Smooth muscle cell (in vitro differentiated cells): ENCODE results near the gene CMIP. TPM values are rescaled to one million over a fixed set of nuclear protein-coding genes. Genes with fewer than 3 reads are reported as not detected.

Experiments used
- DNase-seq: peaks from one replicate; lab custom pipeline; 2025; ENCODE audit not compliant: unreplicated experiment; lab: John Stamatoyannopoulos, UW
- H2AFZ ChIP-seq: fragments of 200-600 bp; sonication (generic); 2 replicates; pipeline ENCODE4 v1.6.0; 2016; ENCODE audit warnings: antibody characterized with exemption, low read depth, mild to moderate bottlenecking
- H3F3A ChIP-seq: fragments of 200-600 bp; sonication (generic); 2 replicates; pipeline ENCODE4 v1.6.0; 2017; ENCODE audit warnings: antibody characterized with exemption, low read depth
- H3K27ac ChIP-seq: fragments of 200-600 bp; sonication (generic); 2 replicates; pipeline ENCODE4 v1.5.1; 2016; ENCODE audit warnings: low read depth, mild to moderate bottlenecking
- H3K27me3 ChIP-seq: fragments of 200-600 bp; sonication (generic); 2 replicates; pipeline ENCODE4 v1.6.1; 2016; ENCODE audit warnings: low read depth, mild to moderate bottlenecking
- H3K36me3 ChIP-seq: fragments of 200-600 bp; sonication (generic); 2 replicates; pipeline ENCODE4 v1.5.1; 2016; ENCODE audit warnings: low read depth
- H3K4me1 ChIP-seq: fragments of 200-600 bp; sonication (generic); 2 replicates; pipeline ENCODE4 v1.5.1; 2016; ENCODE audit warnings: low read depth
- H3K4me2 ChIP-seq: fragments of 200-600 bp; sonication (generic); 2 replicates; pipeline ENCODE4 v1.6.0; 2016; ENCODE audit warnings: mild to moderate bottlenecking
- H3K4me3 ChIP-seq: fragments of 200-600 bp; sonication (generic); 2 replicates; pipeline ENCODE4 v1.5.1; 2016; ENCODE audit warnings: mild to moderate bottlenecking
- H3K79me2 ChIP-seq: fragments of 200-600 bp; sonication (generic); 2 replicates; pipeline ENCODE4 v1.6.0; 2016; ENCODE audit warnings: low read depth, mild to moderate bottlenecking
- H3K9ac ChIP-seq: fragments of 200-600 bp; sonication (generic); 2 replicates; pipeline ENCODE4 v1.6.0; 2016; ENCODE audit warnings: low read depth
- H3K9me3 ChIP-seq: fragments of 200-600 bp; sonication (generic); replicated peaks from 2 replicates; pipeline ENCODE4 v1.5.1; 2016; ENCODE audit warnings: low read depth
- H4K20me1 ChIP-seq: fragments of 200-600 bp; sonication (generic); 2 replicates; pipeline ENCODE4 v1.6.0; 2016; ENCODE audit warnings: low read depth
- CTCF ChIP-seq: fragments of 200-600 bp; sonication (generic); IDR thresholded peaks from 2 replicates; pipeline ENCODE4 v1.5.1; 2017; ENCODE audit warnings: borderline replicate concordance, mild to moderate bottlenecking, antibody characterized with exemption; ENCODE audit not compliant: insufficient read depth, poor library complexity, severe bottlenecking
- WGBS: methylation state at CpG from one replicate; pipeline ENCODE4 v1.1.7; 2016; ENCODE audit warnings: low lambda C conversion rate; 5-methylcytosine and 5-hydroxymethylcytosine counted together
- polyA plus RNA-seq: library from polyadenylated mRNA; unstranded; fragments of >200 nt; fragmentation: Nextera tagmentation; extraction: Ambion mirVana; gene quantifications from 2 replicates; pipeline ENCODE4 v1.2.1, GENCODE V29; 2016
- total RNA-seq: library from RNA; depleted of rRNA; stranded (reverse); fragments of >200 nt; gene quantifications from 2 replicates; pipeline ENCODE4 v1.2.3, GENCODE V29; 2014

CMIP gene
- total and polyA plus RNA-seq, 2 experiments from 2014 or later: 2.5 to 44.5 TPM

DNA sequence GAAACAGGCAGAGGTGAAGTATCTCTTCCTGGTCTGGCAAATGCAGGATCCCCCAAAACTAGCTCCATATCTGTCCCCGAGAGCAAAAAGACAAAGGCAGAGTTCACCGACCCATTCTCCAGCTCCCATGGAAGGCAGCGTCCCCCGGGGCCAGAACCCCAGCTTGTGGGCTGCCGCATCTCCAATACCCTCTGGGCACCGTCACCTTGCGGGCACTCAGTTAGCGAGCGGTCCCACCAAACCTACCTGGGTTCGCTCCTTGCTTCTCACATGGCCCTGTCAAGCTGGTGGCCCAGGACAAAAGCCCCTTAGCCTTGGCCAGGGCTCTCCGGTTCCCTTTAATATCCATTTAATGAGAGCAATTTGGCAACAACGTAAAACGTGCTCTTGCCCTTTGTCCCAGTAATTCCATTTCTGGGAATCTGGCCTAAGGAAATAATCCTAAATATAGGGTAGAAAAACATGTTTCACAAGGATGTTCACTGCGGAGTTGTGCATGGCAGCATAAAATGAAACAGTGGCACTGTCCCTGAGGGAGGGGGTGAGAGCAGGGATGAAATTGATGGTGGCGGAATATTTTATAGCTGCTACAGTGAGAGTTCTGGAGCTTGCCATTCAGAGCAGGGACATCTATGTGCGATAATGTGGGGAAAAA, 157.1 kb downstream of the CMIP start:
- Histone ChIP-seq H3K9me3 (no peaks in the 10 kb centered on the region), H4K20me1 (peaks cover 90% of the 10 kb centered on the region), H3K4me2 (peak overlapping the region; percentile 50), H3K4me3 (no peak overlapping the region), H3K9ac (peak overlapping the region; percentile 84), H3K27me3 (no peaks in the 10 kb centered on the region), H3K36me3 (no peaks in the 10 kb centered on the region), H3K4me1 (peaks cover 11% of the 10 kb centered on the region), H3F3A (peaks cover 11% of the 10 kb centered on the region), H2AFZ (no peak overlapping the region), H3K79me2 (peaks cover 57% of the 10 kb centered on the region), H3K27ac (peak overlapping the region; percentile 94)
- DNase-seq: no peak
- TF ChIP-seq CTCF: no peak
- 85% methylated on average over 16 of the region's 16 CpGs for WGBS

DNA sequence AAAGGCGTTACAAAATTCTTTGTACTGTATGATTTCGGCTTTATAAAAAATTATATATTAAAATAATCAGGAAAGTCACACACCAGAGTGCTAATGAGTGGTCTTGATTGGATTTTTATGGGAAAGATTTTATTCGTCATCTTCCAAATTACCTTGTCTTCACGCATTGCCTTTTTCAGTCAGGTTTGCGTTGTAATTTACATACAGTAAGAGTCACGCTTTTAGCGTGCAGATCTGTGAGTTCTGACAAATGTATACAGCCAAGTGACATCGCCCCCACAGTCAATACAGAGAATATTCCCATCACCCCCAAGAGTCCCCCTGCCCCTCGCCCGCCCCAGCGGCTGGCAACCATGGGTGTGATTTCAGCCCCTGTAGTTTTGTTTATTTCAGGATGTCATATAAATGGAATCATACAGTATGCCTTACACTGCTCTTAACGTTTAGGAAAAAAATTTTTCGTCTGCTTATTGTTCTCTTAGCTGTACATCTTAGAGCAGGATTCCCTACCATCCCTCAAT, 157.7 kb downstream of the CMIP start:
- WGBS: 87% methylated on average over 13 of the region's 13 CpGs

DNA sequence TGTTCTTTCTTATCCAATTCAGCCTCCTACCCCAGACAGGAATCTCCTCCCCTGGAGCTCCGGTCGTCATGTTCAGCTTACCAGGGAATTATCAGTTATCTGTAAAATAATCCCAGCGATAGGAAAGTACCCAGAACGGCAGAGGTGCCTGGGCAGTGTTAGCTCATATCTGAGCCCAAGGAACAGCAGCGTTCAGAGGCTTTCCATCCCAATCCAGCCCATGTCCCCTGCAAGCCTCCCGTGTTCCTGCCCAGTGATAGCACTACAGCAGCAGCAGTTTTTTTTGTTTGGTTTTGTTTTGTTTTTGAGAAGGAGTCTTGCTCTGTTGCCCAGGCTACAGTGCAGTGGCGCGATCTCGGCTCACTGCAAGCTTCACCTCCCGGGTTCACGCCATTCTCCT, 158.2 kb downstream of the CMIP start:
- peaks cover 14% of the 10 kb centered on the region for H3F3A ChIP-seq
- H3K9me3 ChIP-seq: no peaks in the 10 kb centered on the region
- H3K4me1 ChIP-seq: peaks cover 11% of the 10 kb centered on the region
- no peaks in the 10 kb centered on the region for H3K36me3 ChIP-seq
- 59% methylated on average over 11 of the region's 11 CpGs for whole genome bisulfite sequencing
- TF ChIP-seq CTCF: no peak
- peaks cover 81% of the 10 kb centered on the region for H4K20me1 ChIP-seq
- peak overlapping the region; percentile 2 for H3K4me2 ChIP-seq
- no peak for DNase-seq
- H3K27me3 ChIP-seq: no peaks in the 10 kb centered on the region
- no peak overlapping the region for H2AFZ ChIP-seq
- H3K9ac ChIP-seq: peak overlapping the region; percentile 7
- H3K27ac ChIP-seq: peak overlapping the region; percentile 94
- H3K4me3 ChIP-seq: no peak overlapping the region
- H3K79me2 ChIP-seq: peaks cover 57% of the 10 kb centered on the region

More for the DNA sequence above, 157.7 kb downstream of the CMIP start:
- Histone ChIP-seq H3K9me3 (no peaks in the 10 kb centered on the region), H3K36me3 (no peaks in the 10 kb centered on the region), H4K20me1 (peaks cover 85% of the 10 kb centered on the region), H3K27me3 (no peaks in the 10 kb centered on the region), H3F3A (peaks cover 11% of the 10 kb centered on the region), H3K4me3 (no peak overlapping the region), H3K9ac (no peak overlapping the region), H3K4me2 (peak overlapping the region; percentile 2), H2AFZ (no peak overlapping the region), H3K79me2 (peaks cover 57% of the 10 kb centered on the region), H3K27ac (peak overlapping the region; percentile 94), H3K4me1 (peaks cover 11% of the 10 kb centered on the region)
- DNase-seq: no peak
- no peak for TF ChIP-seq CTCF
